ENCODE data around the gene DICER1.

The DICER1 gene

DNA sequence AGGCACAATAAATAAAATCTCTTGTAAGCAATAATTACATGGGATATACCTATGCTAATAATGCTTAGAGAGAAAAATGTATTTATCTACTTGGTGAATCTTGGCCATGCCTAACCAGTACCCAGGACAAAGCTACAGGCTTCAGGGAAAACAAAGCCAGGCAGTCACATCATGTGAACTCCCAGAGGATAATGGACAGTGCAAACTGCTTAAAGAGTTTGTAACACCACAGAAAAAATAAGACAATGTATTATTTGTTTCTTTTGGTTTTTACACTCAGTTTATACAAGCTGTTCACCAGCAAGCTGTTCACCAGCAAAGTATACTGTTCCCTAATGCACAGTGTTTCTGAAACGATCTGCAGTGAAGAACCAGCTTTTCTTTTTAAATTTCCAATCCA is 38.0 kb downstream of the DICER1 start:
- no peak for DNase-seq

DNA sequence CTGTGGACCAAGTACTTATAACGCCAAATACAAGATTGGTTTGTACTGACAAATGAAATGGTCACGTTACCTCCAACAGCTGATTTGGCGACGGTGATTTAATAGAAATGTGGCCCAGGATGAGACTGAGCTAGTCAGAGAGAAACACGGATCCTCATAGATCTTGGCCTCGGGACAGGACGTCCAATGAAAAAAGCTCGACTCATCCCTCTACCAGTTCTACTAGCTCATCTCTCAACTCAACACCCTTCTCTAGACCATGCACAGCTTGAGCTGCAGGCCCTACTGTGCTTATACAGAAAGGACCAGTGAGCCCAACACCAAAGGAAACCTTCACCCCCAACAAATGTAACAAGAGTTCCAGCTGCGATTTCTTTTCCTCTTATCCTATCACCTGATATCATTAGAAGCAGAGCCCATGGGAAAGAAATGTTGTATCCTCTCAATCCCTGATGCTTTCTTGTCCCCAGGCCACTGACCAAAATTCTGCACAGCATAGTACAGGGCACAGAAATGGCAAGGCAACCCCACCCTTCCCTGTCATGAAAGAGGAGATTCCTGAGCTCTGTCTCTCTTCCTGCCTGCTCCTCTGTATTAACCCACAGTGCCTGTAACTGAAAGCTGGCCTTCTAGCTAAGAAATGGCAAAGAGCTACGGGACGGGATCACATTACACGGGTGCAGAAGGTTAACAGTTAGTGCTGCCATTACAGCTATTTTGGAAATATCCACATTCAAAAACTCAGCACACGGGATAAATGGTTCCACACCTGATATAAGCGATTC is 39.2 kb downstream of the DICER1 start:
- no peak for DNase-seq

DNA sequence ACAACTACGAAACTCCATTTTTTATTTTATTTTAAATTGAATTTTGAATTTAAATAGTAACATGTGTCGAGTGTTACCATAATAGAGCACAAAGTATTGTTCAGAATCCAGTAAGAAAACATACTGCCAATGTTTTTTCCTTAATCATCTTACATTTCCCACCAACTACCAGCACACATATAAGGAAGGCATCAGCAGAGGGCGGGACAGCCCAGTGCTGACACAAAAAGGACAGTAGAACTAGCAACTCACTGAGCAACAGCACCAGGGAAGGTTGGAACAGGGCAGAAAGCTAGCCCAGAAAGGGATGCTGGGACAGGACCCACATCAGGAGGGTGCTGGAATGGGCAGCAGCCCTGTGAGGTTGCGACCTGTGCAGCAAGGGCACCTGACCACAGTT is 43.9 kb downstream of the DICER1 start:
- DNase-seq = no peak

DNA sequence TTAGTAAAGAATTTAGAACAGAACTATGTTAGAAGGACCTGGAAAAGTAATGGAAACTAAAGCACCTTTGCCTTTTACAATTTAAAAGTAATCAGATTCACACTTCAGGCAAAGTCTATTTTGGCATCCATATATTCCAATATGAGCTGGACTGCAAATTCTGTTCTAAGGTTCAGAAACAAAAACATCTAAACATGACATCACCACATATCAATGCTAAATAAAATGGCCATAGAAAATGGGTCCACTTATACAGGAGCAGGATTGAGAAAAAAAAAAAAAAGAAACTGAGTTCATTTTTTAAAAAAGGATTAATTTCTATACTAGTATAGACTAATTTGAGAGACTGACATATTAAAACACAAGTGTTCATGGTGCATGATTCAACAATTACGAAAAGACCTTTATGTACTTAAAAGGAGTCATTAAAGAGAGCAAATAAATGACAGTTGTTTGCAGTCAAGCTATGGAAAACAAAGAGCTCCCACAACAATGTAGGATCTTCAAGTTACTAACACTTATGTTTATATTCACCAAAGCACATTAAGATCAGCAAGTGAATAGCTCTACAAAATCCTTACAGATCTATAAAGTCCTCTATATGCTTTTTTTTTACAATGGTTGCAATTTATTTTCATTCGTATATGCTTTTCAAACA is 45.7 kb downstream of the DICER1 start:
- DNase-seq = no peak

DNA sequence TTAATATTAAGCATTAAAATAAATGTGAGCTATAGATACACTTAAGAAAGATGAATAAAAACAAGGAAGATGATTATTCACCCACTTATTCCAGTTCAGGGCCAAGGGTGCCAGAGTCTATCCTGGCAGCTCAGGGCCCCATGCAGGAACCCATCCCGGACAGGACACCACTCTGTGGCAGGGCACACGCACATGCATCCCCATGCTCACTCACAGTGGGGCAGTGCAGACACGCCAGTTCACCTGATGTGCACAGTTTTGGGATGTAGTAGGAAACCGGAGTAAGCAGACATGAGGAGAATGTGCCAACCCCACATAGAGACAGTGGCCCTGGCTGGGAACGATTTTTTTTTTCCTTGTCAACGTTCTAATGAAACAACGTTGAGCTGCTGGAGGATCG is 47.2 kb downstream of the DICER1 start:
- DNase-seq = no peak

DNA sequence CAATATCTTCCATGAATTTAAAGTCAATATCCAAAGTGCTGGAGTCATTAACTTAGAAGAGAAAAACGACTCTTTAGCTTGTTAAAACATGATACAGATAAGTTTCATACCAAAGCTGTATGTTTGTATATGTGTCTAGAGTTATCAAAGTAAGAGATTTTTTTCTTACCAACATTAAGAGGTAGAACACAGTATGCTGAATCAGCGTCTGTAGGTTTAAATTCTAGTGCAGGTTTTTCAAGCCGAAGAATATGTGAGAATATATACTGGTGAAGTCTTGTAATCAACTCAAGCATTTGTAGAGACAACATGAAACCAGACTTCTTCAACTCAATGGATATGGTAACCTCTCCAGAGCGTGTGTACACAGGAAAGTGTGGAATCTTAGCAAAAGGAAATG is 49.6 kb downstream of the DICER1 start:
- DNase-seq = no peak

DNA sequence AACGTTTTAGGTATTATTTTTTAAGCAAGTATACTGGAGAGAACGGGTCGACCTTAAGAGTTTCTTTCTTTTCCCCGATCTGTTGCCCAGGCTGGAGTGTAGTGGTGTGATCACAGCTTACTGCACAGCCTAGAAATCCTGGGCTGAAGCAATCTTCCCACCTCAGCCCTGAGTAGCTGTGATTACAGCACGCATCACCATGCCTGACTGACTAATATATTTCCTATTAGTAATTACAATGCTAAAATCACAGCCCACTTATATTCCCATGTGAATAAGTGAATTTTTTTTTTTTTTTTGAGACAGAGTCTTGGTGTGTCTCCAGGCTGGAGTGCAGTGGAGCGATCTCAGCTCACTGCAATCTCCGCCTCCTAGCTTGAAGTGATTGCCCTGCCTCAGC is 50.4 kb downstream of the DICER1 start:
- DNase-seq = no peak

DNA sequence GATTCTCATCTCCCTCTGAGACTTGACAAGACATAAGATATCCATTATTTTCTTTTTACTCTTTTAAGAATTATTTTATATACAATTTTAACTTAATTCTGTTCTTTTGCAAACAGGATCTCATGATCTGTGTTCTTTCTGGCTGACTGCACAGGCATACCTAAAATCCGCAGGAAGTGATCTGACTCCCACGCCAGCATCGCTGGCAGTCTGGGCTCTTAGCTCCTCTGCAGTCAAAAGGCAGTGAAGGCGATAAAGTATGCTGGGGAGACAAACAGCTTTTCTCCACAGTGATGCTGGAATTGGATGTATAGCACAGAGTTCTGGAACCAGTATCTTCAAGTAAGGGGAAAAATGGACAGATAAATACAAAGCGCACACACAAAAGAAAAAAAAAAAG is 52.4 kb downstream of the DICER1 start:
- no peak for DNase-seq

DNA sequence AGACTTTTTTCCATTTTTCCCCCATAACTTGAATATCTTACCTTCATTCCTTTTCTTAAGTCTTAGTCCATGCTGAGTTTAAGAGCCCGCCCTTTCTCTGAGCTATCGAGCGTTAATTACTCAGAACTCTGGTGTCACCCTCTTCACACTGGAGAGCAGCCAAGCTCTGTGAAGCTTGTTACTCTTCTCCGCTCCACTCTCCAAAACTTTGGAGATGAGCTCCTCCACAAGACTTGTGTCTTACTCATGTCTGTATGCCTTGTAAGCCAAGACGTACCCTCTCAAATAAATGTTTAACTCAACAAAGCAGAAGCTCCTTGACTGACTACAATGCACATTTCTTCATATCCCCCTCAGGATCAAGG is 54.7 kb downstream of the DICER1 start:
- DNase-seq = no peak

DNA sequence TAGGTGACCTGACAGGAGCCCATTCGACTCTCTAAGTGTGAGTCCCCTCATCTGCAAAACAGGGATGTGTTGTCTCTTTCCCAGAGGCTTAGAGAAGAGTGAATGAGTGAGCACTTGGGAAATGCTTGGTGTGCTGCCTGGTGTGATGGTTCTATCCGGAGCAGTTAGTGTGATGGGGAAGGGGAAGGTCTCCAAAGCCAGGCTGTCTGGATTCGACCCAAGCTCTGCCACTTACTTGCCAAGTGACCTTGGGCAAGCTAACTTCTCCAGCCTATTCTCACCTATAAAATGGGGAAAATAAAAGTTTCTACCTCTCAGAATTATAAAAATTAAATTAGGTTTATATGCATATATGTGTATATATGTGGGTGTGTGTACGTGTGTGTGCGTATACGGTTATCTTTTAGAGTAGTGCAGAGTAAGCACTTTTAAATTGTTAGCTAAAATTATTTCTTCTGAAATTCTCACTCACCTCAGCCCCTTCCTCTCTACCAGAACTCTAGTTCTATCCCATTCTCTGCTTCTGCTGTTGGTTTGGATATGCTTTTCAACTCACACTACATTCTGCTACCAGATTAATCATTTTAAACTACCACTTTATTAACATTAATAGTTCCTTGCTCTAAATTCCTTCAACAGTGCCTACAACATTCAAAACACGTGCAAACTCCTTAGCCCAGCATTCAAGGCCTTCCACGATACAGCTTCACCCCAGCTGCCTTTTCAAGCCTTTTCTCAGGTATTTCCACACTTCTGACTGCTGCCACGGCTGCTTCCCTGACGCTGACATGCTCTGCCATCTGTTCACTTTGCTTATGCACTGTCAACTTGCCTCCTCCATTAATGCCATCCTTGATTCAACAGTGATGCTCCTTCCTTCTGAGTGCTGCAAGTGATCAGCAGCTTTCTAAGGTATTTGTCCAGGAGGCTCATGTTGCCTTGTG is 55.3 kb downstream of the DICER1 start:
- DNase-seq = no peak

DNA sequence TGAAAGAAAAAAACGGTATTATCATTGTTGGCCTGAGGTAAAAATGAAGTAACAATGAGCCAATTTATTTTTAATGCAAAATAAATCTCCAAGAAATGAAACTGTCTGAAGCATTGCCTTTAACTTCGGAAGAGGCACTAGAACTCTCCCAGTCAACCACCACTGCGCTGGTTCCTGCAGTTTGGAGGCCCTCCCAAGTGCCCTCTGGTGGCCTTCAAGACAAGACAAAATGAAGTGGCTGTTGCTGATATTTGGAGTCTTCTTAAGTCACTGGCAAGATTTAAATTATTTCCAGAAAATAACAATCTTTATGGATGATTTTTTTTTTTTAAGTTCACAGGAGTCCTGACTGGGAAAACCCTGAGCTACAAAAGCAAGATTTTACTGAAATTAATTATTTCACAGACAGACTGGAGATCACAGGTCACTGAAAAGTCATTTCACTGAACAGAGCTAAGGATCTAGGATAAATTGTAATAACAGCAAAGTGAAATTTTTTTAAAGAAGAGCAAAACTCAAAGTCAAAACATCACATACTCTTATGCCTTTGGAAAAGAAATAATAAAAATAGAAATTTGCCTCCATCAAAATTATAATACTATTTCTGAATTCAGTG is 58.2 kb downstream of the DICER1 start:
- no peak for DNase-seq

DNA sequence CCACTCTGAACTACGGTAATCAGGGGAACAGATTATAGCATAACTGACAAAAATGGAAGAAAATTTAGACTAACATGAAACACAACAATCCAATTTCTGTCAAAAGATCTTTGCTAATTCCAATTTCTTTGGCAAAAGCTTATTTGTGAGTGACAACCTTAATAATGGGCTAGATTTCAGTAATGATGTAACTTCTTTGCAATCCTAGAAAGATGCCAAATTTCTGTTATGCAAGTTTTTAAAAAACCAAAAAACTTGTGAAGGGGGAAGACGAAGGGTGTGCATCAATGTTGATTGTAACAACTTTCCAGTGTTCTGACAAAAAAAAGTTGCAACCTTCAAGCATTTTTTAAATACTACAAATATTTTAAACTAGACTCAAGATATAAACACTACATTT is 59.9 kb downstream of the DICER1 start:
- DNase-seq = no peak

DNA sequence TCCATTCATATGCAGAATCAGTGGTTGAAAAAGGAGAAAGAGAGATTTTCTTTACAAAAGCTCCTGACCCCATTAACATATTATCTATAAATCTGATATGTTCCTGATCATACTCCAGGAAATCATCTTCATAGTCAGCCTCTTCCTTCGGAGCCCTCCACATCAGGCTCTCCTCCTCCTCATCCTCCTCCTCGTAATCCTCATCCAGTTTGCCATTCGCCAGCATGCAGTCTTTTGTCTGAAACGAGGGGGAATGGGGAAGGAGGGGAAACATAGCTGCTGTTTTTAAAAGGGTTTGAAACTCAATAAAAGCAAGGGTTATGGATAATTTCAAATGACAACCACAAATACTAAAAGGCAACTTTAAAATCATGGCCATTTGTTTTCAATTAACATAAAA is 60.9 kb downstream of the DICER1 start:
- DNase-seq = no peak

DNA sequence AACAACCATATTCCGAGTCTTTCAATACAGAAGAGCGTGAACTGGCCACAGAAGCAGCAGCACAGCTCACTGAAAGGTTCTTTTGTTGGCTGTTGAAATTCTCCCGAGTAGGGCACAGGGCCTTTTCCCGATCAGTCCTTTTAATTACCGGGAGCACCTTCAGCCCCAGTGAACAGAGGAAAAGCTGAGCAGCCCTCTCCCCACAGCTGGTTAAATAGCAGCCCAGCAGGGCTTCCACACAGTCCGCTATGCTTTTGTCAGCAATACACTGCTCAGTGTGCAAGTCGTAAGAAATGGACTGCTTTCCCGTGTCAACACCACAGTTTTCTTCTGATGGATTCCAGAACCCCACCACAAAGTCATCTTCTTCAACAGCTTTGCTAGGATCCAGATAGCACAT is 61.3 kb downstream of the DICER1 start:
- DNase-seq = no peak

DNA sequence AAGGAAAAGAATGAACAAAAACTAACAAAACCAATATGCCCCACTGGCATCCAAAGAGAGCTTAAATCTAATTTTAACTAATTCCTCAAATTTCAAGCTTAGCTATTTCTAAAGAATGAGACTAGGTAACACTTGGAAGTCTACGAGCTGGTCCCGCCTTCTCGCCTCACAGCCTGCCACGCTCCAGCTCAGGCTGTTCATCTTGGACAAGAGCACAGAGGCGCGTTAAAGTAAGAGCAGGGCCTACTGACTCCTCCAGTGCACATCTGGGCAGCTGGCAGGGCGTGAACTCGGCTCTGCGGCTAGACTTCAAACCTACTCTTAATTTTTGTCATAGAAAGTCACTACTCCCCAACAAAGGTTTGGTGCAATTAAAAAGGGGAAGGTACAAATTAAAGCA is 64.6 kb downstream of the DICER1 start:
- DNase-seq = no peak

DNA sequence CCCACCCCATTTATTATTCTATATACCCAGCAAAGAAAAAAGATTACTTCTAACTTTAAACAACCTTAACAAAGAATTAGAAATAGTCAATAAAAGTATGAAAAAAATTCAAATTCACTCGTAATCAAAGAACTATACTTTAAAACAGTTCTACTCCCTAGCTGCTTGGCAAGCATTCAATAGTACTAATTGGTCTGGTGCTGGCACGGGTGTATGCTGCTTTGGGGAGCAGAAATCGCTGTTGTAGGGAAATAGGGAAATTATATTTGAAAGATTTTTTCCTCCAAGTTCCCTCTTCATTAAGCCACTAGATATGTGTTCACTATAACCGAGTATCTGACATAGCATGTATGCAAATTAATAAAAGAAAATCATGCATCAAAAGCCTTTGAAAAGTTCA is 65.7 kb downstream of the DICER1 start:
- no peak for DNase-seq

DNA sequence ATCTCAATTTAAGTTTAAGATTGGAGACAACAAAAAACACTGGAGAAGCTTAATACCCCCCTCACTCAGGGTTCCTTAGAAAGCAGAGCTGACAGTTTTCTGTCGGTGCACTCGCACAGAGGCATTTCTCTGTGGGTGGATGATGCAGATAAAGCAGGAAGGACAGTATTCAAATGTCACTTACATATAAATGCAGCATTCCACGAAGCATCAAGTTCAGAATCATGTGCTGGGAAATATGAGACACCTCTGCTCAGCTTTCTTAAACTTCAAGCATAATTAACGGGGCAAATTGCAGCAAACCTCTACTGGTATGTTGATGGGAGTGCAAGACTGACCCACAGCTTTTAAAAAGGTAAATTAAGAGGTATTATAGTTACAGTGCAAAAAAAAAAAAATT is 68.7 kb downstream of the DICER1 start:
- DNase-seq = no peak

DNA sequence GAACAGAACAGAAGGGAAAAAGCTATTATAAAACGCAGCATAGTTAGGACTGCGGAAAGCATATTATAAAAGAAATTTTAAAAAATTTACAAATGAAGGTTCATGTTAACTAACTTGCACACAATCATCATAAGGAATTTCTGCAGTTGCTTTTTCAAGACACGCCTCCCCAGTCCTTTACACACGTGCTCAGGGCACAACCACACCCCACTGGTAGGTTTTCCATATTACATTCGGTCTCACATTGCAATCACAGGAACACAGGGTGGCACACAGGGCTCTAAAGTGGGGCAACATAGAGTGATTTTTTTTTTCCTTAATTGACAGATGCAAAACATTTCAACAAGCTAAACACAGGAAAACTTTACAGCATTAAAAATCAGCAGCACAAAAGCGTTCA is 69.7 kb downstream of the DICER1 start:
- DNase-seq = no peak

DNA sequence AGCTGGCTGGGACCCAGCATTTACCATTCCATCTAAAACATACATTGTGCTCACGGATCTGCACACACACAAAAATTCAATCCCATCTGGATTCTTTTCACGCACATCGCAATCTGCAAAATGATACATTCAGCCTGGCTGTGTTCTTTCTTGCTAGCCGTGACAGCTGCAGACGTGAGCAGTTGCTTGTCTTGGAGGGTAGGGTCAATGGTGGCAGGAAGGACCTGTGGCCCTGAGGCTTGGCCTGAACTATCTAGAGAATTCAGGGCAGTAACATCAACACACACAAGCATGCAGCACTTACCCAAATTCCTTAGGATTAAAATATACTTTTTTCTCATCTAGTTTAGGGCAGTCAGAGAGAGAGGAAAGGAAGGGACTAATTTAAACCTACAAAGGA is 72.0 kb downstream of the DICER1 start:
- no peak for DNase-seq

DNA sequence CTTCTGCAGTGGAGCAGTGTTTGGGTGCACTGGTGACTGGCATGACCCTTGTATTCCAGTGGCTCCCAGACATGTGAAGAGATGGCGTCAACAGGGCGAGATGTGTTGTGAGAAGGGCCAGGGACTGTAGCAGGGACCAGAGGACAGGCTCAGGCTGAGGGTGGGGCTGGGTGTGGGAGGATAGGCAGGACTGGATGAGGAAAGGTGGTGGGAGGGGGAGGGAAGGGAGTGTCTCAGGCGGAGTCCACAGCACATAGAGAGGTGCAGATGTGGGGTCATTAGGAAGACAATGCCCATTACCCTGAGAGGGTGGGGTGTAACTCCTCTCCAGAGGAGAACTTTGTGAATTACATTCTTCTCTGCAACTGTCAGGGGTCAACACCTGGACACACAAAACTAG is 78.5 kb downstream of the DICER1 start:
- no peak for DNase-seq

DNA sequence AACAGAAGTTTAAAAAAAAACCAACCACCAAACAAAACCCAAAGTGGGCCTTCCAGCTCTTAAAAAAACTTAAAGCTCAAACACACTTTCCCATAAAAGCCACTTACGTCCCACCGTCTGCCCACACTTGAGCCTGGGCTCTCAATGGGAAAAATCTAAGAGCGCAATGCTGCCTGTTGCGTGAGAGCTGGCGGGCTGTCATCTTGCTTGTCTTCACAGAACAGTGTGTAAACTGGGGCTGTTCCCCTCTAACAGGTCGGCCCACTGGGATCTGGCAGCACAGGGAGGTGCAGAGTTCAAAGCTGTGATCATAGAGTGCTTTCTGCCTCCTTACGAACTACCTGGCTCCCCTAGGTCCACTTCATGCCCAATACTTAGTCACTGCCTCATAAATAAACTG is 80.0 kb downstream of the DICER1 start:
- DNase-seq = no peak

DNA sequence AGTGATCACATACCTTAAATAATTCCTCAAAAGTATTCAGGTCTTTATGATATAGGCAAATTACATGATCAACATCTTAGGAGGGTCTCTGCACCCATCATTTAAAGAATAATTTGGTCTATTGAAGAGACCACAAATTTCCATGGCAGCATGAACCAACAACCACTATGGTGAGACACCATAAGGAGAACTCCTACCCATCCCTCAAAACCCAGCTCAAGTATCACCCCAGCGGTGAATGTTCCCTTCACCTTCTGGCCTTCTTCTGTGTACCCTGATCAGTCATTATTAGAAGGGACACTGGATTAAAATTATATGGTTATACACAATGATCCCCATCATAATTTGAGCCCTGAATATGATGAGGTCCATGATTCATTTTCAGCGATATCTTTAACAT is 81.5 kb downstream of the DICER1 start:
- no peak for DNase-seq

DNA sequence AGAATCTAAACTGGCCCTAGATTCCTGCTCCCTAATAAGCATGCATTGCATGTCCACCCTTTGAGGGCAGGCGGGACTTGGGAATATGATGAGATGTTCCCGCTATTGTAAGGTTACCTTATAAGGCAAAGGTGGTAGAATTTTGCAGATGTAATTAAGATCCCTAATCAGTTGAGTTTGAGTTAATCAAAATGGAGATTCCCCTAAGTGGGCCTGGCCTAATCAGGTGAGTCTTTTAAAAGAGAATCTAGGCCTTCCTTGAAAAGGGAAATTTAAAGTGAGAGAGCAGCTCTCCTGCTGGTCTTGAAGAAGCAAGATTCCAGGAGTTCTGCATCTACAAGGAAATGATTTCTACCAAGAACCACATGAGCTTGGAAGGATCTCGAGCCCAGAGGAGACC is 83.4 kb downstream of the DICER1 start:
- no peak for DNase-seq
